H9 (cell line): ENCODE measurements around the gene PAX8. TPM values are rescaled to one million over a fixed set of nuclear protein-coding genes. Genes with fewer than 3 reads are reported as not detected.

Experiments
- DNase-seq: peaks from one replicate; pipeline ENCODE4 v3.0.0-alpha.2; 2017
- H2AFZ ChIP-seq: one replicate; pipeline ENCODE4 v1.6.1; 2013; ENCODE audit warnings: mild to moderate bottlenecking, low read length, control low read depth, moderate library complexity
- H2AK5ac ChIP-seq: 2 replicates; pipeline ENCODE4 v1.6.1; 2013; ENCODE audit warnings: low read length, control low read depth, mixed read lengths; ENCODE audit not compliant: insufficient read length
- H2BK120ac ChIP-seq: one replicate; pipeline ENCODE4 v1.6.1; 2013; ENCODE audit warnings: low read depth, mild to moderate bottlenecking, low read length, control low read depth, inconsistent platforms; ENCODE audit not compliant: poor library complexity, severe bottlenecking
- H2BK12ac ChIP-seq: 2 replicates; pipeline ENCODE4 v1.6.1; 2013; ENCODE audit warnings: low read length, control low read depth, mixed read lengths, low read depth; ENCODE audit not compliant: insufficient read length
- H2BK15ac ChIP-seq: 2 replicates; pipeline ENCODE4 v1.6.1; 2013; ENCODE audit warnings: low read depth, low read length, control low read depth
- H2BK20ac ChIP-seq: one replicate; pipeline ENCODE4 v1.6.1; 2013; ENCODE audit warnings: low read depth, mild to moderate bottlenecking, low read length, control low read depth, inconsistent platforms; ENCODE audit not compliant: poor library complexity, severe bottlenecking
- H2BK5ac ChIP-seq: 2 replicates; pipeline ENCODE4 v1.6.1; 2013; ENCODE audit warnings: low read length, control low read depth, mixed read lengths; ENCODE audit not compliant: insufficient read length
- H3K14ac ChIP-seq: 2 replicates; pipeline ENCODE4 v1.6.1; 2013; ENCODE audit warnings: low read length, control low read depth; ENCODE audit not compliant: insufficient read depth
- H3K18ac ChIP-seq: 2 replicates; pipeline ENCODE4 v1.6.1; 2013; ENCODE audit warnings: low read depth, mild to moderate bottlenecking, mixed read lengths, low read length, control low read depth; ENCODE audit not compliant: insufficient read length
- H3K23ac ChIP-seq: 2 replicates; pipeline ENCODE4 v1.6.1; 2013; ENCODE audit warnings: low read length, control low read depth, mixed read lengths, low read depth; ENCODE audit not compliant: insufficient read length
- H3K23me2 ChIP-seq: 2 replicates; pipeline ENCODE4 v1.6.1; 2013; ENCODE audit warnings: low read depth, mild to moderate bottlenecking, mixed read lengths, low read length, control low read depth; ENCODE audit not compliant: insufficient read length, poor library complexity, severe bottlenecking
- H3K27ac ChIP-seq: 2 replicates; pipeline ENCODE4 v1.5.1; 2013; ENCODE audit warnings: low read length, control low read depth, mixed read lengths, low read depth; ENCODE audit not compliant: insufficient read length
- H3K27me3 ChIP-seq: 2 replicates; pipeline ENCODE4 v1.6.1; 2013; ENCODE audit warnings: low read length, control low read depth, inconsistent platforms; ENCODE audit not compliant: insufficient read depth
- H3K4ac ChIP-seq: 2 replicates; pipeline ENCODE4 v1.6.1; 2013; ENCODE audit warnings: low read depth, mild to moderate bottlenecking, control low read depth, inconsistent platforms, low read length, moderate library complexity
- H3K4me1 ChIP-seq: 2 replicates; pipeline ENCODE4 v1.6.1; 2013; ENCODE audit warnings: low read length, control low read depth, inconsistent platforms; ENCODE audit not compliant: insufficient read depth
- H3K4me2 ChIP-seq: 2 replicates; pipeline ENCODE4 v1.6.1; 2013; ENCODE audit warnings: low read length, control low read depth, mixed read lengths; ENCODE audit not compliant: insufficient read length, insufficient read depth
- H3K56ac ChIP-seq: 2 replicates; pipeline ENCODE4 v1.6.1; 2013; ENCODE audit warnings: low read depth, mild to moderate bottlenecking, mixed read lengths, low read length, control low read depth; ENCODE audit not compliant: insufficient read length
- H3K79me1 ChIP-seq: 2 replicates; pipeline ENCODE4 v1.6.1; 2013; ENCODE audit warnings: low read depth, mild to moderate bottlenecking, moderate library complexity, low read length, control low read depth, inconsistent platforms; ENCODE audit not compliant: insufficient read depth, poor library complexity, severe bottlenecking
- H3K79me2 ChIP-seq: 2 replicates; pipeline ENCODE4 v1.6.1; 2013; ENCODE audit warnings: low read length, control low read depth, inconsistent platforms; ENCODE audit not compliant: insufficient read depth
- H3K9ac ChIP-seq: 2 replicates; pipeline ENCODE4 v1.6.1; 2013; ENCODE audit warnings: low read length, control low read depth, mixed read lengths; ENCODE audit not compliant: insufficient read length; ENCODE audit errors: extremely low read depth
- H3K9me3 ChIP-seq: one replicate; pipeline ENCODE4 v1.6.1; 2013; ENCODE audit warnings: low read depth, low read length, inconsistent platforms; ENCODE audit not compliant: control insufficient read depth
- H3T11ph ChIP-seq: one replicate; pipeline ENCODE4 v1.6.1; 2013; ENCODE audit warnings: mild to moderate bottlenecking, low read length, control low read depth, inconsistent platforms
- H4K20me1 ChIP-seq: one replicate; pipeline ENCODE4 v1.6.1; 2013; ENCODE audit not compliant: control insufficient read depth, insufficient read length, insufficient read depth
- H4K5ac ChIP-seq: 2 replicates; pipeline ENCODE4 v1.6.1; 2013; ENCODE audit warnings: low read depth, mild to moderate bottlenecking, mixed read lengths, low read length, control low read depth; ENCODE audit not compliant: insufficient read length
- H4K8ac ChIP-seq: replicated peaks from 2 replicates; pipeline ENCODE4 v1.6.1; 2013; ENCODE audit warnings: low read length, control low read depth, mixed read lengths, low read depth; ENCODE audit not compliant: insufficient read length
- H4K91ac ChIP-seq: 2 replicates; pipeline ENCODE4 v1.6.1; 2013; ENCODE audit warnings: low read depth, mild to moderate bottlenecking, moderate library complexity, mixed read lengths, low read length, control low read depth; ENCODE audit not compliant: insufficient read length
- H3K27ac Mint-ChIP-seq, 3 experiments: 2 replicates in 2 of 3; 3 replicates in 1 of 3; pipeline ENCODE4 v1.8.0; 2020 to 2021; ENCODE audit warnings: mixed read lengths in 3 of 3, mild to moderate bottlenecking in 1 of 3, moderate library complexity in 1 of 3
- H3K27me3 Mint-ChIP-seq: 2 replicates; pipeline ENCODE4 v1.8.0; 2021; ENCODE audit warnings: low read depth, mild to moderate bottlenecking, moderate library complexity, mixed read lengths
- H3K36me3 Mint-ChIP-seq, 3 experiments: 2 replicates in 2 of 3; 3 replicates in 1 of 3; pipeline ENCODE4 v1.8.0; 2020 to 2021; ENCODE audit warnings: low read depth in 3 of 3, mixed read lengths in 3 of 3; ENCODE audit not compliant: insufficient read depth in 1 of 3
- H3K4me1 Mint-ChIP-seq, 2 experiments: 2 replicates each; pipeline ENCODE4 v1.8.0; 2020; ENCODE audit warnings: mixed read lengths in 2 of 2
- H3K4me3 Mint-ChIP-seq, 2 experiments: 2 replicates in 1 of 2; 3 replicates in 1 of 2; pipeline ENCODE4 v1.8.0; 2020 to 2021; ENCODE audit warnings: mild to moderate bottlenecking in 2 of 2, mixed read lengths in 2 of 2, moderate library complexity in 1 of 2
- H3K9me3 Mint-ChIP-seq, 2 experiments: 2 replicates in 1 of 2; 3 replicates in 1 of 2; pipeline ENCODE4 v1.8.0; 2020; ENCODE audit warnings: mild to moderate bottlenecking in 2 of 2, mixed read lengths in 2 of 2, moderate library complexity in 1 of 2
- WGBS: extraction: QIAGEN DNeasy Blood & Tissue Kit; methylation state at CpG from one replicate; pipeline ENCODE4 v1.1.7; 2013; ENCODE audit warnings: missing lambda C conversion rate, low lambda C conversion rate, mixed read lengths; ENCODE audit not compliant: insufficient read length; ENCODE audit errors: extremely low coverage; 5-methylcytosine and 5-hydroxymethylcytosine counted together
- total RNA-seq: library from RNA; stranded (reverse); gene quantifications from 2 replicates; pipeline ENCODE4 v1.2.1, GENCODE V29; 2021
- TF ChIP-seq, protein P1 (sequence below): fragments of 200-600 bp; sonication (generic); conservative IDR thresholded peaks from 3 replicates; pipeline ENCODE4 v1.8.0; 2021; ENCODE audit warnings: antibody characterized with exemption, mild to moderate bottlenecking

The PAX8 gene
- total RNA-seq, 1 experiment from 2014 or later: not detected

- H3K9me3 ChIP-seq: no peaks in the 10 kb centered on the region
- H3K4me1 ChIP-seq: no peaks in the 10 kb centered on the region
- H4K5ac ChIP-seq: no peak overlapping the region
- Mint-ChIP-seq H3K4me1 (peaks cover 5 to 9% of the 10 kb centered on the region in 2 experiments), H3K36me3 (no peaks in the 10 kb centered on the region), H3K27me3 (peaks cover 8% of the 10 kb centered on the region), H3K27ac (no peak overlapping the region), H3K4me3 (no peak overlapping the region), H3K9me3 (no peaks in the 10 kb centered on the region)
- no peak overlapping the region for H4K8ac ChIP-seq
- no peaks in the 10 kb centered on the region for H4K20me1 ChIP-seq
- H3K56ac ChIP-seq: no peak overlapping the region
- H2BK120ac ChIP-seq: no peak overlapping the region
- no peaks in the 10 kb centered on the region for H3K27me3 ChIP-seq
- no peaks in the 10 kb centered on the region for H3K23me2 ChIP-seq
- no peak overlapping the region for H2BK12ac ChIP-seq
- H2BK20ac ChIP-seq: no peak overlapping the region
- no CpG with 5 or more reads among the region's 10 CpGs for WGBS
- no peak overlapping the region for H4K91ac ChIP-seq
- no peak overlapping the region for H3K4ac ChIP-seq
- no peak overlapping the region for H3K23ac ChIP-seq
- H3K4me2 ChIP-seq: no peak overlapping the region
- H2BK15ac ChIP-seq: no peak overlapping the region
- TF ChIP-seq, protein P1, sequence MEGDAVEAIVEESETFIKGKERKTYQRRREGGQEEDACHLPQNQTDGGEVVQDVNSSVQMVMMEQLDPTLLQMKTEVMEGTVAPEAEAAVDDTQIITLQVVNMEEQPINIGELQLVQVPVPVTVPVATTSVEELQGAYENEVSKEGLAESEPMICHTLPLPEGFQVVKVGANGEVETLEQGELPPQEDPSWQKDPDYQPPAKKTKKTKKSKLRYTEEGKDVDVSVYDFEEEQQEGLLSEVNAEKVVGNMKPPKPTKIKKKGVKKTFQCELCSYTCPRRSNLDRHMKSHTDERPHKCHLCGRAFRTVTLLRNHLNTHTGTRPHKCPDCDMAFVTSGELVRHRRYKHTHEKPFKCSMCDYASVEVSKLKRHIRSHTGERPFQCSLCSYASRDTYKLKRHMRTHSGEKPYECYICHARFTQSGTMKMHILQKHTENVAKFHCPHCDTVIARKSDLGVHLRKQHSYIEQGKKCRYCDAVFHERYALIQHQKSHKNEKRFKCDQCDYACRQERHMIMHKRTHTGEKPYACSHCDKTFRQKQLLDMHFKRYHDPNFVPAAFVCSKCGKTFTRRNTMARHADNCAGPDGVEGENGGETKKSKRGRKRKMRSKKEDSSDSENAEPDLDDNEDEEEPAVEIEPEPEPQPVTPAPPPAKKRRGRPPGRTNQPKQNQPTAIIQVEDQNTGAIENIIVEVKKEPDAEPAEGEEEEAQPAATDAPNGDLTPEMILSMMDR: peak; percentile 94
- no peaks in the 10 kb centered on the region for H3K79me2 ChIP-seq
- peak; percentile 86 for DNase-seq
- no peak overlapping the region for H3K27ac ChIP-seq
- H3K14ac ChIP-seq: no peak overlapping the region
- H3K79me1 ChIP-seq: no peaks in the 10 kb centered on the region
- no peak overlapping the region for H3K9ac ChIP-seq
- H3K18ac ChIP-seq: no peak overlapping the region
- H2BK5ac ChIP-seq: no peak overlapping the region
- H2AFZ ChIP-seq: no peak overlapping the region
- no peak overlapping the region for H3T11ph ChIP-seq
- no peak overlapping the region for H2AK5ac ChIP-seq
Observed at GRCh38 chr2:113248997-113249770, 29.5 kb downstream of the PAX8 start.
